ENCODE data around the gene CASTOR1. TPM values are rescaled to one million over a fixed set of nuclear protein-coding genes. Genes with fewer than 3 reads are reported as not detected.

The CASTOR1 gene
- total RNA-seq, 1 donor, result 4.9 TPM

- no peak for DNase-seq (ENCODE audit: low read depth)
- no peak overlapping the region for H3K4me3 ChIP-seq (ENCODE audit: low read depth, low read length)
- no peak for TF ChIP-seq CTCF (IDR thresholded peaks at IDR 0.05; ENCODE audit: insufficient read depth, low read length)
Observed at GRCh38 chr22:30260682-30261081, 28.6 kb downstream of the CASTOR1 start.

- no peak overlapping the region for H3K4me3 ChIP-seq (ENCODE audit: low read depth, low read length)
- no peak for TF ChIP-seq CTCF (IDR thresholded peaks at IDR 0.05; ENCODE audit: insufficient read depth, low read length)
- DNase-seq (ENCODE audit: low read depth), result no peak
Observed at GRCh38 chr22:30260276-30260675, 29.0 kb downstream of the CASTOR1 start.

- no peak overlapping the region for H3K4me3 ChIP-seq (ENCODE audit: low read depth, low read length)
- no peak for DNase-seq (ENCODE audit: low read depth)
- TF ChIP-seq CTCF (IDR thresholded peaks at IDR 0.05; ENCODE audit: insufficient read depth, low read length), result no peak
Observed at GRCh38 chr22:30254314-30254713, 35.0 kb downstream of the CASTOR1 start.

GRCh38 chr22:30253205-30253852 lies 36.0 kb downstream of the CASTOR1 start:
- no peak overlapping the region for H3K4me3 ChIP-seq (ENCODE audit: low read depth, low read length)
- peak; percentile 62 for DNase-seq (ENCODE audit: low read depth)
- no peak for TF ChIP-seq CTCF (IDR thresholded peaks at IDR 0.05; ENCODE audit: insufficient read depth, low read length)

- H3K4me3 ChIP-seq (ENCODE audit: low read depth, low read length), result no peak overlapping the region
Observed at GRCh38 chr22:30252411-30253204, 36.7 kb downstream of the CASTOR1 start.

GRCh38 chr22:30251711-30252110 lies 37.6 kb downstream of the CASTOR1 start:
- DNase-seq (ENCODE audit: low read depth), result peak; percentile 49
- no peak for TF ChIP-seq CTCF (IDR thresholded peaks at IDR 0.05; ENCODE audit: insufficient read depth, low read length)
- H3K4me3 ChIP-seq (ENCODE audit: low read depth, low read length), result no peak overlapping the region

More at GRCh38 chr22:30252411-30253204, 36.7 kb downstream of the CASTOR1 start:
- TF ChIP-seq CTCF (IDR thresholded peaks at IDR 0.05; ENCODE audit: insufficient read depth, low read length), result no peak
- no peak for DNase-seq (ENCODE audit: low read depth)
